ENCODE measurements around the gene DNAH2. TPM values are rescaled to one million over a fixed set of nuclear protein-coding genes. Genes with fewer than 3 reads are reported as not detected.

Gene DNAH2
- total and polyA plus RNA-seq, 2 of the 4 experiments (the other 2 are of a cell fraction): under 0.01 to 0.02 TPM

DNA sequence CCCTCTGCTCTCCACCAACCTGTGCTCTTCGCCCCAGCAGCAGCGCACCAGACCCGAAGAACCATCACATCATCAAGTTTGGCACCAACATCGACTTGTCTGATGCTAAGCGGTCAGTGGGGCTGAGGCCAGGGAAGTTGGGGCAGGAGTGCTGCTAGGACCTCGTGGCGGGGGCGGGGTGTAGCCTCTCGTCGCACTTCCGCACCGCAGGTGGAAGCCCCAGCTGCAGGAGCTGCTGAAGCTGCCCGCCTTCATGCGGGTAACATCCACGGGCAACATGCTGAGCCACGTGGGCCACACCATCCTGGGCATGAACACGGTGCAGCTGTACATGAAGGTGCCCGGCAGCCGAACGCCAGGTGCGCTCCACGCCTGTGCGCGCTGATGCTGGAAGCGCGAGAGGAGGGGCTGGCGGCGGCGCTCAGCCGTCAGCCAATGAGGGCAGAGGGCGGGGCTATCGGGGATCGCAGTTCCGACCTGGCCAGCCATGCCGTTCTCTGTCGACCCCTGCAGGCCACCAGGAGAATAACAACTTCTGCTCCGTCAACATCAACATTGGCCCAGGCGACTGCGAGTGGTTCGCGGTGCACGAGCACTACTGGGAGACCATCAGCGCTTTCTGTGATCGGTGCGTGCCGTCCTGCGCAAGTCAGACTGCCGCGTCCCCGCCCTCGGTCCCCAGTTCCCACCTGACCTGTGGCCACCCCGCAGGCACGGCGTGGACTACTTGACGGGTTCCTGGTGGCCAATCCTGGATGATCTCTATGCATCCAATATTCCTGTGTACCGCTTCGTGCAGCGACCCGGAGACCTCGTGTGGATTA, 134.1 kb downstream of the DNAH2 start (continued):
- no peak for TF ChIP-seq FOS (IDR thresholded peaks at IDR 0.05; ENCODE audit: low read depth, low read length)
- no peak for TF ChIP-seq MAFK (IDR thresholded peaks at IDR 0.05; ENCODE audit: low read depth, low read length)

DNA sequence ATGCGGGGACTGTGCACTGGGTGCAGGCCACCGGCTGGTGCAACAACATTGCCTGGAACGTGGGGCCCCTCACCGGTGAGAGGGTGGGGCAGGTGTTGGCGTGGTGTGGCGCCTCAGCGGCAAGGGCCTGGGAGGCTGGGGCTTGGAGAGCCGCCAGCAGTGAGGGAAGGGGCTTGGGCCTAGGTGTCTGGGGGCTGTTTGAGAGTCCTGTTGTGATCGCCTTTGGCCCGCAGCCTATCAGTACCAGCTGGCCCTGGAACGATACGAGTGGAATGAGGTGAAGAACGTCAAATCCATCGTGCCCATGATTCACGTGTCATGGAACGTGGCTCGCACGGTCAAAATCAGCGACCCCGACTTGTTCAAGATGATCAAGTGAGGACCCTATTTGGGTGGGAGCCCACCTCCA, 134.7 kb downstream of the DNAH2 start:
- Histone ChIP-seq H3K27ac (ENCODE audit: insufficient read depth, low read length) (no peak overlapping the region), H3K9ac (ENCODE audit: low read depth, low read length) (no peak overlapping the region), H4K8ac (ENCODE audit: low read depth in 2 of 2, low read length in 2 of 2) (no peak overlapping the region; a peak in 1 of 4 replicates), H4K20me1 (ENCODE audit: insufficient read depth, low read length) (peaks cover 27% of the 10 kb centered on the region), H3K9me1 (ENCODE audit: insufficient read depth, low read length) (no peaks in the 10 kb centered on the region), H2BK120ac (ENCODE audit: low read depth, low read length) (no peak overlapping the region), H3K9me3 (ENCODE audit: control insufficient read depth, insufficient read depth, low read length) (no peaks in the 10 kb centered on the region), H3K79me1 (ENCODE audit: low read depth in 1 of 2, low read length in 2 of 2) (peaks cover 14 to 40% of the 10 kb centered on the region in 2 experiments), H3K23ac (ENCODE audit: low read depth, low read length) (no peak overlapping the region), H4K91ac (ENCODE audit: insufficient read depth, low read depth, low read length) (no peak overlapping the region; the same call in 1 of the 2 replicates), H2AK9ac (replicated peaks; ENCODE audit: low read depth, low read length, poor library complexity) (peak overlapping the region; percentile 85), H2BK5ac (ENCODE audit: low read depth, low read length, poor library complexity, severe bottlenecking) (no peak overlapping the region), H3K14ac (replicated peaks; ENCODE audit: low read depth, low read length) (no peak overlapping the region), H2BK20ac (ENCODE audit: low read depth, low read length) (no peak overlapping the region), H3K36me3 (ENCODE audit: control insufficient read depth, insufficient read depth, low read length) (peaks cover 55% of the 10 kb centered on the region), H2AK5ac (ENCODE audit: low read depth, low read length) (0 out of 2 replicates have a peak overlapping the region, but pooled peaks have one; percentile 18), H2BK15ac (ENCODE audit: low read depth, low read length) (no peak overlapping the region), H3K56ac (ENCODE audit: extremely low read depth, insufficient read depth, low read length) (no peak overlapping the region), H3K4me1 (ENCODE audit: control insufficient read depth, insufficient read depth, low read length) (peaks cover 15% of the 10 kb centered on the region), H3K4me2 (ENCODE audit: low read depth, low read length) (no peak overlapping the region), H2AFZ (replicated peaks; ENCODE audit: low read length, poor library complexity) (peak overlapping the region; percentile 84), H3K4me3 (ENCODE audit: insufficient read depth, low read depth, low read length) (no peak overlapping the region), H3K27me3 (ENCODE audit: control insufficient read depth, insufficient read depth, low read length) (no peaks in the 10 kb centered on the region), H3K18ac (ENCODE audit: low read depth, low read length) (no peak overlapping the region), H4K5ac (ENCODE audit: low read depth, low read length) (no peak overlapping the region), H3K4ac (ENCODE audit: low read depth, low read length) (no peak overlapping the region)
- no peak for DNase-seq
- dilution Hi-C loops (cut with HindIII; ENCODE audit: low sequenced_read_pairs, unreplicated experiment) (no loop called here), in situ Hi-C loops (cut with MboI; ENCODE audit: low sequenced_read_pairs) (no loop called here), intact Hi-C loops (cut with micrococcal nuclease) (no loop called here)
- WGBS, 2 experiments (ENCODE audit: extremely low coverage in 2 of 2, insufficient read length in 1 of 2): 91% methylated on average over 16 of the region's 20 CpGs; no CpG with 5 or more reads in 1 of the 2 experiments
- no TSS peak for BruUV-seq (replicated peaks)
- no peak for TF ChIP-seq POLR2A (IDR thresholded peaks at IDR 0.05; ENCODE audit: low read depth, low read length)
- no peak for TF ChIP-seq SMC3 (IDR thresholded peaks at IDR 0.05; ENCODE audit: low read depth, low read length)
- no peak for TF ChIP-seq NFE2L2 (IDR thresholded peaks at IDR 0.05; ENCODE audit: low read depth, low read length)
- TF ChIP-seq, protein P1, sequence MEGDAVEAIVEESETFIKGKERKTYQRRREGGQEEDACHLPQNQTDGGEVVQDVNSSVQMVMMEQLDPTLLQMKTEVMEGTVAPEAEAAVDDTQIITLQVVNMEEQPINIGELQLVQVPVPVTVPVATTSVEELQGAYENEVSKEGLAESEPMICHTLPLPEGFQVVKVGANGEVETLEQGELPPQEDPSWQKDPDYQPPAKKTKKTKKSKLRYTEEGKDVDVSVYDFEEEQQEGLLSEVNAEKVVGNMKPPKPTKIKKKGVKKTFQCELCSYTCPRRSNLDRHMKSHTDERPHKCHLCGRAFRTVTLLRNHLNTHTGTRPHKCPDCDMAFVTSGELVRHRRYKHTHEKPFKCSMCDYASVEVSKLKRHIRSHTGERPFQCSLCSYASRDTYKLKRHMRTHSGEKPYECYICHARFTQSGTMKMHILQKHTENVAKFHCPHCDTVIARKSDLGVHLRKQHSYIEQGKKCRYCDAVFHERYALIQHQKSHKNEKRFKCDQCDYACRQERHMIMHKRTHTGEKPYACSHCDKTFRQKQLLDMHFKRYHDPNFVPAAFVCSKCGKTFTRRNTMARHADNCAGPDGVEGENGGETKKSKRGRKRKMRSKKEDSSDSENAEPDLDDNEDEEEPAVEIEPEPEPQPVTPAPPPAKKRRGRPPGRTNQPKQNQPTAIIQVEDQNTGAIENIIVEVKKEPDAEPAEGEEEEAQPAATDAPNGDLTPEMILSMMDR (conservative IDR thresholded peaks at IDR 0.05; ENCODE audit: low read depth, low read length): no peak
- TF ChIP-seq, protein P2, sequence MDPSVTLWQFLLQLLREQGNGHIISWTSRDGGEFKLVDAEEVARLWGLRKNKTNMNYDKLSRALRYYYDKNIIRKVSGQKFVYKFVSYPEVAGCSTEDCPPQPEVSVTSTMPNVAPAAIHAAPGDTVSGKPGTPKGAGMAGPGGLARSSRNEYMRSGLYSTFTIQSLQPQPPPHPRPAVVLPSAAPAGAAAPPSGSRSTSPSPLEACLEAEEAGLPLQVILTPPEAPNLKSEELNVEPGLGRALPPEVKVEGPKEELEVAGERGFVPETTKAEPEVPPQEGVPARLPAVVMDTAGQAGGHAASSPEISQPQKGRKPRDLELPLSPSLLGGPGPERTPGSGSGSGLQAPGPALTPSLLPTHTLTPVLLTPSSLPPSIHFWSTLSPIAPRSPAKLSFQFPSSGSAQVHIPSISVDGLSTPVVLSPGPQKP (IDR thresholded peaks at IDR 0.05; ENCODE audit: borderline replicate concordance, low read depth, low read length): no peak
- no peak for TF ChIP-seq BHLHE40 (IDR thresholded peaks at IDR 0.05; ENCODE audit: low read depth, low read length)
- no peak for TF ChIP-seq RAD21 (IDR thresholded peaks at IDR 0.05; ENCODE audit: low read length)
- no peak for TF ChIP-seq MXI1 (IDR thresholded peaks at IDR 0.05; ENCODE audit: borderline replicate concordance, low read depth, low read length)
- TF ChIP-seq RFX5 (IDR thresholded peaks at IDR 0.05; ENCODE audit: low read depth, low read length): no peak
- ChIA-PET CTCF (no interaction called here), POLR2A (ENCODE audit: unreplicated experiment) (no interaction called here)
- ATAC-seq (ENCODE audit: low read depth): no peak
